PC-9 (cell line): ENCODE measurements around the gene MAJIN. TPM values are rescaled to one million over a fixed set of nuclear protein-coding genes. Genes with fewer than 3 reads are reported as not detected.

Experiments
- BruUV-seq: library from RNA; stranded (reverse); fragments of 400-500 nt; replicated peaks from 2 replicates; lab custom pipeline; 2021; lab: Mats Ljungman, UMichigan
- CTCF ChIA-PET: fragments of 300-600 bp; sonication (Branson Sonifier 250); formaldehyde crosslinking; loops from one replicate; lab custom pipeline; 2022; ENCODE audit warnings: antibody characterized with exemption; lab: Charles Lee
- POLR2A ChIA-PET: fragments of 300-600 bp; sonication (Branson Sonifier 250); formaldehyde crosslinking; loops from one replicate; lab custom pipeline; 2022; ENCODE audit warnings: antibody characterized with exemption; ENCODE audit not compliant: unreplicated experiment; lab: Charles Lee
- DNase-seq, 2 experiments: peaks; one replicate each; pipeline versions ENCODE4 v3.0.0 to v3.0.0-alpha.2; 2015 to 2022; ENCODE audit warnings: mixed read lengths in 1 of 2
- H2AFZ ChIP-seq: fragments of 200-600 bp; sonication (generic); 2 replicates; pipeline ENCODE4 v1.8.1; 2017; ENCODE audit warnings: antibody characterized with exemption
- H3F3A ChIP-seq: fragments of 200-600 bp; sonication (generic); 2 replicates; pipeline ENCODE4 v1.8.1; 2017; ENCODE audit warnings: antibody characterized with exemption, mild to moderate bottlenecking, low read depth; ENCODE audit not compliant: insufficient read depth
- H3K27ac ChIP-seq: fragments of 200-600 bp; sonication (generic); 2 replicates; pipeline ENCODE4 v1.6.1; 2016; ENCODE audit warnings: mixed run types
- H3K27me3 ChIP-seq: fragments of 200-600 bp; sonication (generic); 2 replicates; pipeline ENCODE4 v1.6.1; 2016; ENCODE audit warnings: low read depth, mixed run types; ENCODE audit not compliant: insufficient read depth
- H3K36me3 ChIP-seq: fragments of 200-600 bp; sonication (generic); 2 replicates; pipeline ENCODE4 v1.6.1; 2016; ENCODE audit warnings: low read depth, mixed run types
- H3K4me1 ChIP-seq: fragments of 200-600 bp; sonication (generic); replicated peaks from 2 replicates; pipeline ENCODE4 v1.6.1; 2016; ENCODE audit warnings: mixed run types; ENCODE audit not compliant: insufficient read depth
- H3K4me2 ChIP-seq: fragments of 200-600 bp; sonication (generic); 2 replicates; pipeline ENCODE4 v1.6.1; 2017; ENCODE audit warnings: mixed run types
- H3K4me3 ChIP-seq: fragments of 200-600 bp; sonication (generic); 2 replicates; pipeline ENCODE4 v1.6.1; 2016; ENCODE audit warnings: mixed run types
- H3K79me2 ChIP-seq: fragments of 200-600 bp; sonication (generic); 2 replicates; pipeline ENCODE4 v1.6.1; 2017; ENCODE audit warnings: low read depth, mixed run types
- H3K9me2 ChIP-seq: fragments of 200-600 bp; sonication (generic); 2 replicates; pipeline ENCODE4 v1.8.1; 2017; ENCODE audit warnings: mild to moderate bottlenecking; ENCODE audit not compliant: insufficient read depth
- H3K9me3 ChIP-seq: fragments of 200-600 bp; sonication (generic); 2 replicates; pipeline ENCODE4 v1.8.1; 2016; ENCODE audit warnings: low read depth; ENCODE audit not compliant: insufficient read depth
- H4K20me1 ChIP-seq: fragments of 200-600 bp; sonication (generic); 2 replicates; pipeline ENCODE4 v1.8.1; 2017; ENCODE audit not compliant: insufficient read depth
- EZH2 ChIP-seq: fragments of 200-600 bp; sonication (generic); IDR thresholded peaks from 2 replicates; pipeline ENCODE4 v1.8.0; 2017; ENCODE audit warnings: antibody characterized with exemption, low read depth
- intact Hi-C: fragments of 100-400 bp; cut with micrococcal nuclease; formaldehyde crosslinking; loops from one replicate; pipeline ENCODE4 v1.10.0; 2022; ENCODE audit not compliant: unreplicated experiment
- total RNA-seq: library from RNA; stranded (reverse); gene quantifications from 2 replicates; pipeline ENCODE4 v1.2.3, GENCODE V29; 2021
- TF ChIP-seq, protein P1 (sequence below): fragments of 200-600 bp; sonication (generic); conservative IDR thresholded peaks from 2 replicates; pipeline ENCODE4 v1.6.1; 2017; ENCODE audit warnings: mixed run types, antibody characterized with exemption, mild to moderate bottlenecking, moderate library complexity

Gene MAJIN
- total RNA-seq, 1 experiment from 2014 or later: 4.5 TPM

DNA sequence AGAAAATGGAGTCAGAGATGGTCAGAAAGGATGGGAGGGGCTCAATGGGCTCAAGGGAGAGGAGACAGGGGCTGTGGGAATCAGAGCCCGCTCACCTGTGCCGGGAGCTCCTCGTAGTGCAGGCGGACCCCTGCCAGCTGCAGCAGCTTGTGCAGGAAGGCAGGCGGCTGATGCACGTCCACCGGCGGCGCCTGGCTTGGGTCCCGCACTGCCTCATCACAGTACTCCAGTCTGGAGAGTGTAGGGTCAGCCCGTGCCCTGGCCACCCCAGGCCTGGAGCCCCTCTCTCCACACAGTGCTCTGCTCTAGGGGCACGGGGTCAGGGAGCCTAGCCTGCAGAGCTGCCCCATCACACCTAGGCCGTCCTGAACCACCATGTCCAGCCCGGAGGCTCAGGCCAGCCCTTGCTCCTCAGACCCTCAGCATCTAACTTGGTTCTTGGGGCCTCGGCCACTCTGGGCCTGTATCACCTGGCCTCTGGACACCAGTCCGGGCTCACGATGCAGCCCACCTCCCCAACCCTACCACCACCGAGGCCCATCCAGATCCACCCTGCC lies 58.7 kb downstream of the MAJIN start:
- no peak for DNase-seq
- Histone ChIP-seq H3K9me3 (no peaks in the 10 kb centered on the region), H3K36me3 (peaks cover 15% of the 10 kb centered on the region; the same call in 1 of the 2 replicates), H4K20me1 (no peaks in the 10 kb centered on the region), H3K79me2 (peaks cover 20% of the 10 kb centered on the region), H3K4me2 (no peak overlapping the region), H3K27me3 (no peaks in the 10 kb centered on the region), H3K27ac (no peak overlapping the region), H3F3A (peaks cover 12% of the 10 kb centered on the region; the same call in 1 of the 2 replicates), H3K4me1 (peaks cover 13% of the 10 kb centered on the region), H3K4me3 (no peak overlapping the region), H3K9me2 (no peaks in the 10 kb centered on the region), H2AFZ (no peak overlapping the region)
- ChIA-PET POLR2A (no interaction called here), CTCF (no interaction called here)
- no TSS peak for BruUV-seq
- no peak for TF ChIP-seq EZH2
- TF ChIP-seq, protein P1, sequence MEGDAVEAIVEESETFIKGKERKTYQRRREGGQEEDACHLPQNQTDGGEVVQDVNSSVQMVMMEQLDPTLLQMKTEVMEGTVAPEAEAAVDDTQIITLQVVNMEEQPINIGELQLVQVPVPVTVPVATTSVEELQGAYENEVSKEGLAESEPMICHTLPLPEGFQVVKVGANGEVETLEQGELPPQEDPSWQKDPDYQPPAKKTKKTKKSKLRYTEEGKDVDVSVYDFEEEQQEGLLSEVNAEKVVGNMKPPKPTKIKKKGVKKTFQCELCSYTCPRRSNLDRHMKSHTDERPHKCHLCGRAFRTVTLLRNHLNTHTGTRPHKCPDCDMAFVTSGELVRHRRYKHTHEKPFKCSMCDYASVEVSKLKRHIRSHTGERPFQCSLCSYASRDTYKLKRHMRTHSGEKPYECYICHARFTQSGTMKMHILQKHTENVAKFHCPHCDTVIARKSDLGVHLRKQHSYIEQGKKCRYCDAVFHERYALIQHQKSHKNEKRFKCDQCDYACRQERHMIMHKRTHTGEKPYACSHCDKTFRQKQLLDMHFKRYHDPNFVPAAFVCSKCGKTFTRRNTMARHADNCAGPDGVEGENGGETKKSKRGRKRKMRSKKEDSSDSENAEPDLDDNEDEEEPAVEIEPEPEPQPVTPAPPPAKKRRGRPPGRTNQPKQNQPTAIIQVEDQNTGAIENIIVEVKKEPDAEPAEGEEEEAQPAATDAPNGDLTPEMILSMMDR: no peak
- intact Hi-C loops: no loop called here

DNA sequence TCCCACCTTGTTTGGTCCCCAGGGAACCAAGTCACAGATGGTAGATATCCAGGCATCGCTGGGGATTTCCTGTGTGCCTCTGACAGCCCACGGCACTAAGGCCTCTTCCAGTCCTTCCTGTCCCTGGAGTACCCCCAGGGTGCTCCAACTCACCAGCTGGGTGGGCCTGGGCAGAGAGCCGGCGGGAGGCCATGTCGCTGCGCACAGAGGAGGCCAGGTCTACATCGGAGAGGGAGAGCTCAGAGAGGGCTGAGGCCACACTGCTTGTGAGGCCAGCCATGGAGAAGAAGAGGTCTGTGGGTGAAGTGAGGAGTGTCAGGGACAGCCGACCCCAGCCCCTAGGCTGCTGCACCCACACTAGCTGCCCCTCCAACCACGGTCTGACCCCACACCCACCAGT lies 60.2 kb downstream of the MAJIN start:
- Histone ChIP-seq H3K79me2 (peaks cover 19% of the 10 kb centered on the region), H3K27ac (no peak overlapping the region), H3K9me2 (no peaks in the 10 kb centered on the region), H3K9me3 (no peaks in the 10 kb centered on the region), H3K4me3 (no peak overlapping the region), H3K4me1 (peaks cover 6% of the 10 kb centered on the region), H3K4me2 (no peak overlapping the region), H4K20me1 (no peaks in the 10 kb centered on the region), H3K27me3 (no peaks in the 10 kb centered on the region), H3K36me3 (peaks cover 22% of the 10 kb centered on the region; the same call in 1 of the 2 replicates), H3F3A (0 out of 2 replicates have a peak, but pooled peaks cover 3% of the 10 kb centered on the region), H2AFZ (no peak overlapping the region)
- no peak for DNase-seq
- ChIA-PET POLR2A (no interaction called here), CTCF (no interaction called here)
- no TSS peak for BruUV-seq
- TF ChIP-seq, protein P1: no peak
- no peak for TF ChIP-seq EZH2
- intact Hi-C loops: no loop called here

DNA sequence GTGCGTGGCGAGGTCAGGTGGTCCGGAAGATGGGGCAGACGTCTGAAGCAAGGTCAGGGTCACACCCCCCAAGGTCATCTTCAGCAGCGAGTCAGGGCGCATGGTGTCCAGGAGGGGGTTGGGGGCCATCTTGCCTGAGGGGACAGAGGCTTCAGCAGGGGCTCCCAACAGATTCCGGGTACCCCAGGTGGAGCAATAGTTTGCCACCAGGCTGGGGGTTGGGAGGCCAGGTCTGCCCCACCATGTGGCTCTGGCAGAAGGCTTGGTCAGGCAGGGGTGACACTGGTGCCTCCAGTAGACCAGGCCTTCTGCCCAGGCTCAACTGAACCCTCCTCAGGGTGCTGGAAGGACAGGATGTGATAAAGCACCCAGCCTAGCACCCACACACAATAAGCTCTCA lies 60.8 kb downstream of the MAJIN start:
- no TSS peak for BruUV-seq

More for the DNA sequence above, 60.8 kb downstream of the MAJIN start:
- POLR2A ChIA-PET: no interaction called here
- no peak overlapping the region for H3K4me3 ChIP-seq
- intact Hi-C loops: no loop called here
- H3K9me2 ChIP-seq: no peaks in the 10 kb centered on the region
- H2AFZ ChIP-seq: no peak overlapping the region
- no peak overlapping the region for H3K4me2 ChIP-seq
- peaks cover 6% of the 10 kb centered on the region for H3K4me1 ChIP-seq
- H3K36me3 ChIP-seq: peaks cover 22% of the 10 kb centered on the region; the same call in 1 of the 2 replicates
- H4K20me1 ChIP-seq: no peaks in the 10 kb centered on the region
- TF ChIP-seq, protein P1: no peak
- TF ChIP-seq EZH2: no peak
- CTCF ChIA-PET: no interaction called here
- H3K9me3 ChIP-seq: no peaks in the 10 kb centered on the region
- H3F3A ChIP-seq: no peaks in the 10 kb centered on the region
- no peak for DNase-seq
- no peak overlapping the region for H3K27ac ChIP-seq
- H3K27me3 ChIP-seq: no peaks in the 10 kb centered on the region
- H3K79me2 ChIP-seq: peaks cover 14% of the 10 kb centered on the region
